ENCODE measurements around the gene P2RX3.

Gene P2RX3

DNA sequence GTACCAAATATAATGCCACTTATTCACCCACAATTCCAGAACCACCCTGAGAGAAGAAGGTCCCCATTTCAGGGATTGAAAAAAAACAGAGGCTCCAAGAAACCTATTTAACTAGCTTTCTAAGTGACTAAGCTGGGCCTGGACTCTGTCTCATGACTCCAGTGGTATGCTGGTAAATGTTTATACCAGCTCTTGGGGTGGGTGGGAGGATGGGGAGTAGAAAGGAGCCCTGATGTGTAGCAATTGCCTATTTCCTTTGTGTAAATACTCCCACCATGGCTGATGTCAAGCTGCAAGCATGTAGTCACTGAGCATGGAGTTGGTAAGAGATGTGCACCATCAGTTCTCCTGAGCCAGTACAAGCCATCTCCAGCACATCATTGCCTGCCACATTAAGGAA is 40.0 kb downstream of the P2RX3 start:
- ATAC-seq (ENCODE audit: insufficient read depth, low read depth) (no peak), DNase-seq (no peak)
- H4K20me1 ChIP-seq (ENCODE audit: insufficient read depth, low read length): no peaks in the 10 kb centered on the region; the same call in 1 of the 2 replicates
- no peaks in the 10 kb centered on the region for H3K9me3 ChIP-seq (ENCODE audit: insufficient read depth, low read length, severe bottlenecking)
- no peak overlapping the region for H3K9ac ChIP-seq (ENCODE audit: low read depth, low read length)
- no peak overlapping the region for H2AFZ ChIP-seq (ENCODE audit: low read depth, low read length)
- TF ChIP-seq, protein P1, sequence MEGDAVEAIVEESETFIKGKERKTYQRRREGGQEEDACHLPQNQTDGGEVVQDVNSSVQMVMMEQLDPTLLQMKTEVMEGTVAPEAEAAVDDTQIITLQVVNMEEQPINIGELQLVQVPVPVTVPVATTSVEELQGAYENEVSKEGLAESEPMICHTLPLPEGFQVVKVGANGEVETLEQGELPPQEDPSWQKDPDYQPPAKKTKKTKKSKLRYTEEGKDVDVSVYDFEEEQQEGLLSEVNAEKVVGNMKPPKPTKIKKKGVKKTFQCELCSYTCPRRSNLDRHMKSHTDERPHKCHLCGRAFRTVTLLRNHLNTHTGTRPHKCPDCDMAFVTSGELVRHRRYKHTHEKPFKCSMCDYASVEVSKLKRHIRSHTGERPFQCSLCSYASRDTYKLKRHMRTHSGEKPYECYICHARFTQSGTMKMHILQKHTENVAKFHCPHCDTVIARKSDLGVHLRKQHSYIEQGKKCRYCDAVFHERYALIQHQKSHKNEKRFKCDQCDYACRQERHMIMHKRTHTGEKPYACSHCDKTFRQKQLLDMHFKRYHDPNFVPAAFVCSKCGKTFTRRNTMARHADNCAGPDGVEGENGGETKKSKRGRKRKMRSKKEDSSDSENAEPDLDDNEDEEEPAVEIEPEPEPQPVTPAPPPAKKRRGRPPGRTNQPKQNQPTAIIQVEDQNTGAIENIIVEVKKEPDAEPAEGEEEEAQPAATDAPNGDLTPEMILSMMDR (IDR thresholded peaks at IDR 0.05; ENCODE audit: borderline replicate concordance, extremely low read depth, low read length, poor library complexity, severe bottlenecking): no peak
- no peak for TF ChIP-seq EZH2 (IDR thresholded peaks at IDR 0.05; ENCODE audit: borderline replicate concordance, low read depth, low read length, severe bottlenecking)
- H3K4me3 ChIP-seq (ENCODE audit: low read depth in 1 of 2, low read length in 2 of 2): no peak overlapping the region
- H3K4me2 ChIP-seq (ENCODE audit: insufficient read depth, low read length): no peak overlapping the region
- H3K27me3 ChIP-seq (ENCODE audit: insufficient read depth, low read length, poor library complexity): no peaks in the 10 kb centered on the region
- no peak overlapping the region for H3K27ac ChIP-seq (ENCODE audit: low read length)
- H3K79me2 ChIP-seq (ENCODE audit: insufficient read depth, low read length): no peaks in the 10 kb centered on the region
- no peaks in the 10 kb centered on the region for H3K36me3 ChIP-seq (ENCODE audit: insufficient read depth, low read length)
- no peaks in the 10 kb centered on the region for H3K4me1 ChIP-seq (ENCODE audit: insufficient read depth, low read length)

DNA sequence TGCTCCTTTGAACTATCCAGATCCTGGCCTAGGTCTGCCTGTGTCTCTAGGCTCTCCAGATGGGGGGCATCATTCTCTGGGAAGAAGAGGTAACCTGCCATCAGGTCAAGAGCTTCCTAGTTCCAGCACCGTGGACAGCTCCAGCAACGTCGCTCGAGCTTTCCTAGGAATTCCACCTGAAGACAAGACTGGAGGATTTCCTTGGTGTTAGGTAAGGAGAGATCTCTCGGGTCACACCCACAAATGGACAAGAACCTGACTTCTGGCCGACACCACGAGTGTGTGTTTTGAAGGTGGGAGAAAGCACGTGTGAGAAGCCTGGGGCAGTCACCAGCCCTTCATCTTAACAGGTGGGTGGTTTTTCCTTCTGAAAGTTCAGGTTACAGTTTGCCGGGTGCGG is 41.6 kb downstream of the P2RX3 start:
- Histone ChIP-seq H3K79me2 (ENCODE audit: insufficient read depth, low read length) (no peaks in the 10 kb centered on the region), H3K36me3 (ENCODE audit: insufficient read depth, low read length) (no peaks in the 10 kb centered on the region)
- peak; percentile 18 for DNase-seq

DNA sequence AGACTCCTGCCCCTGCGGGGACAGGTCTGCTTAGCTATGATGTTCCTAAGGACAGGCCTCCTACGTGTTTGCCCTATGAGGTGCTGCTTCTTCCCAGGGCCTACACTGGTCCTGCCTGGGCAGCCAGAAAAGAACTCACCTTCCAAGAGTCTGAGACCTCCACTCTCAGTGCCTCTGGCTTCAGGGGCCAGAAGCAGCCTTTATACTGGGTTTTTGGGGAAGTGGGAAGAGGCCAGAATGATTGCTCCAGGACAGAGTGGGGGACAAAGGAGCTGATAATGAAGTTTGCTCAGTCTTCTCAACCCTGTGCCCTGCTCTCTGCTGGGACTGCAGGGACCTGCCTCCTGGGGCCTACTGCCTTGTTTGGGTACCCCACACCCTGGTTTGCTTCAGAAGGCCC is 42.8 kb downstream of the P2RX3 start, which contains the start of gene PRG3:
TSS of gene PRG3 (minus strand) at position 176 of the 400 bp plus-strand sequence. CDS start 442 bp downstream, outside the sequence.
- Histone ChIP-seq H2AFZ (ENCODE audit: low read depth, low read length) (no peak within 1 kb of the TSS), H3K27ac (ENCODE audit: low read length) (no peak within 1 kb of the TSS), H3K4me2 (ENCODE audit: insufficient read depth, low read length) (no peak within 1 kb of the TSS), H3K27me3 (ENCODE audit: insufficient read depth, low read length, poor library complexity) (peaks cover 3% of the 10 kb centered on the region), H3K4me3 (ENCODE audit: low read depth in 1 of 2, low read length in 2 of 2) (no peak within 1 kb of the TSS), H3K9ac (ENCODE audit: low read depth, low read length) (no peak within 1 kb of the TSS), H3K4me1 (ENCODE audit: insufficient read depth, low read length) (no peaks in the 10 kb centered on the region), H3K79me2 (ENCODE audit: insufficient read depth, low read length) (no peaks in the 10 kb centered on the region), H3K36me3 (ENCODE audit: insufficient read depth, low read length) (no peaks in the 10 kb centered on the region), H3K9me3 (ENCODE audit: insufficient read depth, low read length, severe bottlenecking) (no peaks in the 10 kb centered on the region), H4K20me1 (ENCODE audit: insufficient read depth, low read length) (no peaks in the 10 kb centered on the region; the same call in 1 of the 2 replicates)
- no peak for TF ChIP-seq EZH2 (IDR thresholded peaks at IDR 0.05; ENCODE audit: borderline replicate concordance, low read depth, low read length, severe bottlenecking)
- TF ChIP-seq, protein P1 (IDR thresholded peaks at IDR 0.05; ENCODE audit: borderline replicate concordance, extremely low read depth, low read length, poor library complexity, severe bottlenecking): no peak
- no peak for ATAC-seq (ENCODE audit: insufficient read depth, low read depth)
- no peak for DNase-seq

More for the DNA sequence above, 41.6 kb downstream of the P2RX3 start:
- no peak overlapping the region for H3K9ac ChIP-seq (ENCODE audit: low read depth, low read length)
- H3K4me3 ChIP-seq (ENCODE audit: low read depth in 1 of 2, low read length in 2 of 2): no peak overlapping the region
- TF ChIP-seq, protein P1 (IDR thresholded peaks at IDR 0.05; ENCODE audit: borderline replicate concordance, extremely low read depth, low read length, poor library complexity, severe bottlenecking): no peak
- no peak for TF ChIP-seq EZH2 (IDR thresholded peaks at IDR 0.05; ENCODE audit: borderline replicate concordance, low read depth, low read length, severe bottlenecking)
- H3K27me3 ChIP-seq (ENCODE audit: insufficient read depth, low read length, poor library complexity): peaks cover 2% of the 10 kb centered on the region
- no peak overlapping the region for H3K4me2 ChIP-seq (ENCODE audit: insufficient read depth, low read length)
- ATAC-seq (ENCODE audit: insufficient read depth, low read depth): no peak; the same call in 2 of the 3 replicates
- H3K4me1 ChIP-seq (ENCODE audit: insufficient read depth, low read length): no peaks in the 10 kb centered on the region
- H3K27ac ChIP-seq (ENCODE audit: low read length): no peak overlapping the region
- H2AFZ ChIP-seq (ENCODE audit: low read depth, low read length): no peak overlapping the region
- H4K20me1 ChIP-seq (ENCODE audit: insufficient read depth, low read length): no peaks in the 10 kb centered on the region; the same call in 1 of the 2 replicates
- no peaks in the 10 kb centered on the region for H3K9me3 ChIP-seq (ENCODE audit: insufficient read depth, low read length, severe bottlenecking)
